Muscle layer of colon (tissue), 2 donors: ENCODE measurements around the gene MAPKAPK5.

Source experiments
- H3K27ac ChIP-seq: one replicate; pipeline ENCODE4 v1.7.0; 2013; ENCODE audit warnings: low read depth, mild to moderate bottlenecking, low read length, moderate library complexity
- H3K27me3 ChIP-seq, 2 donors: one replicate each; pipeline ENCODE4 v1.7.0; 2013; ENCODE audit warnings: low read length in 2 of 2, mild to moderate bottlenecking in 2 of 2; ENCODE audit not compliant: insufficient read depth in 2 of 2, control insufficient read depth in 1 of 2
- H3K36me3 ChIP-seq: one replicate; pipeline ENCODE4 v1.7.0; 2013; ENCODE audit warnings: mild to moderate bottlenecking, low read length; ENCODE audit not compliant: insufficient read depth
- H3K4me1 ChIP-seq: one replicate; pipeline ENCODE4 v1.7.0; 2013; ENCODE audit warnings: mild to moderate bottlenecking, low read length; ENCODE audit not compliant: insufficient read depth
- H3K4me3 ChIP-seq, 2 donors: one replicate each; pipeline ENCODE4 v1.7.0; 2013; ENCODE audit warnings: low read length in 2 of 2, low read depth in 1 of 2, mild to moderate bottlenecking in 1 of 2, moderate library complexity in 1 of 2
- H3K9ac ChIP-seq: one replicate; pipeline ENCODE4 v1.7.0; 2013; ENCODE audit warnings: low read length
- H3K9me3 ChIP-seq: one replicate; pipeline ENCODE4 v1.7.0; 2013; ENCODE audit warnings: mild to moderate bottlenecking, low read length
- donor health status: abdominal sarcoma.
- donor health status: Adenocarcinoma of cecum.

The MAPKAPK5 gene

DNA sequence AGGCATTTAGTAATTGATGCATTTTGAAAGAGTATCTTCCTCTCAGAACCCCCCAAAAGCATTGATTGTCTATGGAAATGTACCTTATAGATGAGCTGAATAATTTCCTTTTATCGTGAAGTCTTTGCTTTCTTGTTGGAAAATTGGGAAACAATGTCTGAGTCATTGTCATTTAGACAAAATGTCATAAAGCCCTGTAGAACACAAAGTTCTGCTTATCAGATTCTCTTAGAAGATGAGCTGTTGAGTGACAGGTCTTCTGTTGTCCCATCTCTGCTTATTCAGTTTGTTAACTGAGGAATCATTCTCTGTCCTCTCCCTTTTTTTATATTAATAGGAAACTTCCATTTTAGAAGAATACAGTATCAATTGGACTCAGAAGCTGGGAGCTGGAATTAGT, 22.9 kb downstream of the MAPKAPK5 start:
- H3K9me3 ChIP-seq: no peaks in the 10 kb centered on the region
- H3K27ac ChIP-seq: no peak overlapping the region
- H3K4me1 ChIP-seq: no peaks in the 10 kb centered on the region
- H3K9ac ChIP-seq: no peak overlapping the region
- no peaks in the 10 kb centered on the region for H3K27me3 ChIP-seq
- H3K4me3 ChIP-seq: no peak overlapping the region
- peaks cover 25% of the 10 kb centered on the region for H3K36me3 ChIP-seq

DNA sequence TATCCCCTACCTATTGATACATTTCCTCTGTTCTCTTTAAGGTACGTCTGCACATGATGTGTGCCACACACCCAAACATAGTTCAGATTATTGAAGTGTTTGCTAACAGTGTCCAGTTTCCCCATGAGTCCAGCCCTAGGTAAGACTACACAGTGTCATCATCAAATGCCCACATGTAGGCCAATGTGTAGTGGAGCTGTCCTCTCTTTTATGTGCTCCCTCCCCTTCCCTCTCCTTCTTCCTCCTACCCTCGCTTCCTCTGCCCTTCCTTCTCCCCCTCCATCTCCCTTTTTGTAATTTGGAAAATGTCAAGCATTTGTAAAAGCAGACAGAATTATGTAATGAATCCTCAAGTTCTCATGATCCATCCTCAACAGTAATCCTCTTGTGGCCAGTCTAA, 25.5 kb downstream of the MAPKAPK5 start:
- Histone ChIP-seq H3K9ac (no peak overlapping the region), H3K4me3 (no peak overlapping the region), H3K36me3 (peaks cover 47% of the 10 kb centered on the region), H3K9me3 (no peaks in the 10 kb centered on the region), H3K27me3 (no peaks in the 10 kb centered on the region), H3K27ac (no peak overlapping the region), H3K4me1 (no peaks in the 10 kb centered on the region)

DNA sequence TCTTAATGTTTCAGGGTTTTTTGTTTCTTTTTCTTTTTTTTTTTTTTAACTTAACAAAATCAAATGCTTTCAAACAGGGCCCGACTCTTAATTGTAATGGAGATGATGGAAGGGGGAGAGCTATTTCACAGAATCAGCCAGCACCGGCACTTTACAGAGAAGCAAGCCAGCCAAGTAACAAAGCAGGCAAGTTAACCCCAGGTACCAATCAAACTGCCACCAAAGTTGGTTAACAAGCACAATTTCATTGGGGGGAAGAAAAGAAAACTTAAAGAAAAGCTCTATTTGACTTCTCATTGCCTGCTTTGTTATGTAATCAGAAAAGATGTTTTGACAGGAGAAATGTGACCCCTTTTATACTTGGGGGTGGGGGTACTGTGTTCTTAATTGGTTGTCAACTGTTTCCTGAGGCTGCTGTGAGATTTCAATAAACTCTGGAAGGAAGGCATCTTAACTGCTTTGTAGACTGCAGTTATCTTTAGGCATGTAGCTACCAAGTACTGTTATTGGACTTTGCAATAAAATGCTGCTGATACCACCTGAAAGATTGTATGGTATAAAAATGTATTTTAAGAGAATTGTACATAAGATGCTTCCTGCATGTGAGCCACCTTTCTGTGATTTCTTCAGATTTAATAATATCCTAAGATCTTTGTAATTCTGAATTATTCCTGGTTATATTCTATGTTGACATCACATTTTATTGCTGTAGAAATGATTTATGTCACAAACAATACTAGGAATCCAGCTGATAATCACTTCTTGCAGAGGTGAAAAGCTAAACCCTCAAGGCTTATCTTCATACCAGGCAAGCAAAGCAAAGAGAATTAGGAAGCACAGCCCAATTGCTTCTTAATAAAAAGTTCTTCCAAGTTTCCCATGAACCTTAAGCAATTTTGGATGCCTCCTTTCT, 26.9 kb downstream of the MAPKAPK5 start:
- no peaks in the 10 kb centered on the region for H3K9me3 ChIP-seq
- no peaks in the 10 kb centered on the region for H3K27me3 ChIP-seq
- peaks cover 48% of the 10 kb centered on the region for H3K36me3 ChIP-seq
- no peak overlapping the region for H3K4me3 ChIP-seq
- no peaks in the 10 kb centered on the region for H3K4me1 ChIP-seq
- H3K9ac ChIP-seq: no peak overlapping the region
- H3K27ac ChIP-seq: no peak overlapping the region

DNA sequence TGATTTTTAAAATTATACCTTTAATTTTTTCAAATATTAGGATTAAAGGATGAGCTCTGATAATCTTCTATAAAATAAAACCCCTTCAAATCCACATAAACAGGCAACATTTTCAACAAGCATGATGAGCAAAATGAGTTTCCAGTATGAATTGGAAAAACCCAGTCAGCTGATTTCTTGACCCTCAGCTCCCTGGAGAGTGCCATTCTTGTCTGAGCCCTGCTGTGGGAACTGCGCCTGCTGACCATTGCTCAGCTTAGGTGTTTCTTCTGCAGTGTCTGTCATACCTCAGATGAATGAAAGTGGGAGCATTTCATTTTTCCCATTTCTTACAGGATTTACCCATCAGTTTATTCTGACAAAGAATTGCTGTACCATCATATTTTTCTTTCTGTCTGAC, 27.6 kb downstream of the MAPKAPK5 start:
- Histone ChIP-seq H3K27me3 (no peaks in the 10 kb centered on the region), H3K9ac (no peak overlapping the region), H3K4me1 (no peaks in the 10 kb centered on the region), H3K27ac (no peak overlapping the region), H3K9me3 (no peaks in the 10 kb centered on the region), H3K4me3 (no peak overlapping the region), H3K36me3 (peaks cover 48% of the 10 kb centered on the region)

DNA sequence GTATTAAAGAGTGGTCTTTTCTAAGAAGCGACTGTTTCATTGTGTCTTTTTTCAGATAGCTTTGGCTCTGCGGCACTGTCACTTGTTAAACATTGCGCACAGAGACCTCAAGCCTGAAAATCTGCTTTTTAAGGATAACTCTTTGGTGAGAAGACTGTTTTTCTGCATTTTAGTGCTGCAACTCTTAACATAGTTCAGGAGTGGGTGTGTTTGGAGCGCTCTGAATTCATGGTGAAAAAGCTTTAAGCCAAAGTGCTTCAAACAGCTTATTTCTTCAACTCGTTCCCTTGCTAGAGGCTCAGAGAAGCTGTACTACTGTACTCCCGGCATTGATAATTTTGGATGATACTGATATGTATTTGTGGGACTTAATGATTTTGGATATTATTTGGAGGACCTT, 28.2 kb downstream of the MAPKAPK5 start:
- Histone ChIP-seq H3K9ac (no peak overlapping the region), H3K4me3 (no peak overlapping the region), H3K27ac (no peak overlapping the region), H3K4me1 (no peaks in the 10 kb centered on the region), H3K36me3 (peaks cover 48% of the 10 kb centered on the region), H3K9me3 (no peaks in the 10 kb centered on the region), H3K27me3 (no peaks in the 10 kb centered on the region)

DNA sequence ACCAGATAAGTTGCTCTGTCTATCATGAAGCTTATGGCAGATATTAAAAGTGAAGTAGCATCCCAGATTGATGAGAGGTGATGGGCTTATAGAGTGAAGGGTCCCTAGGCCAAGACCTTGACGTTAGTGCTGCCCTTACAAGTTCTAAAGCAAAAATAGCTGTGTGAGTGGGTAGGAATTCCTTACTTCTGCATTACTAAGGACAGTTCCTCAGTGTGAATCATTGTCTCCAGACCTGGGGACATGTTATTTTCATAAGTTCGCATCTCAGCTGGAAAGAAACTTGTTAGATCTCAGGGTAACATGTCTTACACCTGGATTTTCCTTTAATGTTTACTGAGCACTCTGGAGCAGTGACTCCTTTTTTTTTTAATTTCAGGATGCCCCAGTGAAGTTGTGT, 28.7 kb downstream of the MAPKAPK5 start:
- no peaks in the 10 kb centered on the region for H3K27me3 ChIP-seq
- H3K27ac ChIP-seq: no peak overlapping the region
- H3K9me3 ChIP-seq: no peaks in the 10 kb centered on the region
- H3K4me3 ChIP-seq: no peak overlapping the region
- peaks cover 48% of the 10 kb centered on the region for H3K36me3 ChIP-seq
- no peak overlapping the region for H3K9ac ChIP-seq
- no peaks in the 10 kb centered on the region for H3K4me1 ChIP-seq

DNA sequence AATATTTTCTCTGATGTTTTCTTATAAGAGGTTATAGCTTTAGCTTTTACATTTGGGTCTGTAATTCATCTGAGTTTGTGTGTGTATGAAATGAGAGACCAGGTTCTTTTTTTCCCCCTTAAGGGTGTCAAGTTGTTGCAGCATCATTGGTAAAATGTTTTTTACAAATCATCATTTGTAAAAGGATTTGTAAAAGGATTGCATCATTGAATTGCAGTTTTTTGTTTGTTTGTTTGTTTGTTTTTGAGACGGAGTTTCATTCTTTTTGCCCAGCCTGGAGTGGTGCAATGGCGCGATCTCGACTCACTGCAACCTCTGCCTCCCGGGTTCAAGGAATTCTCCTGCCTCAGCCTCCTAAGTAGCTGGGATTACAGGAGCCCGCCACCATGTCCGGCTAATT, 31.1 kb downstream of the MAPKAPK5 start:
- Histone ChIP-seq H3K4me1 (no peaks in the 10 kb centered on the region), H3K36me3 (peaks cover 25% of the 10 kb centered on the region), H3K9ac (no peak overlapping the region), H3K4me3 (no peak overlapping the region), H3K27me3 (no peaks in the 10 kb centered on the region), H3K27ac (no peak overlapping the region), H3K9me3 (no peaks in the 10 kb centered on the region)

DNA sequence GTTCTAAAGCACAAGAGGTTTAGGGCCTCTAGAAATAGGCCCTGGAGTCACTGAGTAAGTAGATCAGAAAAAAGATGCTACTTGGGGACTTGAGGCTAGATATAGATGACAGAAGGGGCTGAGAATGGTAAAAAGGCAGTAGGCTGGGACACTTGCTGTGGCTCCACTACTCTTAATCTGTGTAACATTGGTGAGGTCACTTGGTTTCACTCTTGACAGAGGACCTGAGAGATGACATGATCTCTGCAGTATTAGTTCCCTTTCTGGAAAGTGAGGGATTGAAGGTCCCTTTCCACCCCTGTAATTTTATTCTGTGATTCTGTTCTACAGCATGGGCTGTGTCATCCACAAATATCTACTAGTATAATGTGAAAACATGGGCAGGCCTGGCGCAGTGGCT, 39.7 kb downstream of the MAPKAPK5 start:
- Histone ChIP-seq H3K4me3 (no peak overlapping the region), H3K9ac (no peak overlapping the region)

DNA sequence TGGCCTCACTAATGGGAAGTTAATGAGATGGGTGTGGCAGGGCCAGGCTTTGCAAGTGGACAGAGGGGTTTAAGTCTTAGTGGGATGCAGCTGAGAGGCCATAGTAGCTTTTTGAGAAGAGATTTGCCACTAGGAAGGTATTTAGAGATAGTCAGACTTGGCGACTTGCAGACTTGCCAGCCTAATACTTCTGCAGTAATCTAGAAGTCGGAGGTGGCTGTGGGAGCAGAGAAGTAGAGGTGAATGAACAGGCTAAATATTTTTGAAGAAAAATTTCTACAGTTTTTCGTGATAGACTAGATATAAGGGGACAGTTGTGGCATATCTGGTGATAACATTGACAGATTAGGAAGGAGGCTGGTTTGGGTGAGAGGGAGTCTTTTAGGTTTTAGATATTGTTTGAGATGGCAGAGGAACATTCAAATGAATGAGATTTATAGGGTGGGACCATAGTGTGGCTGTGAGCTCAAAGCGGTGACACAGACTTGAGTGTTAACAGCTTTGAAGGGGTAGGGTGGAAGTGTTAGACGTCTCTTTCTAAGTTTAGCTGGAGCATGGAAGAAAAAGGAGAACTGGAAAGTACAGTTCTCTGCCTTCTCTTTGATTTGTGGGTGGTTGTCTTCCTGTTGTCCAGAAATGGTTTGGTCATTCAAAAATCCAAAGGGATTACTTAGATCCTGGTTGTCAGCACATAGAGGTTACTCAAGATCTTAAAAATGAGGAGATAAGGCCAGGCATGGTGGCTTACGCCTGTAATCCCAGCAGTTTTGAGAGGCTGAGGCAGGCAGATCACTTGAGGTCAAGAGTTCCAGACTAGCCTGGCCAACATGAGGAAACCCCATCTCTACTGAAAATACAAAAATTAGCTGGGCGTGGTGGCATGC, 44.9 kb downstream of the MAPKAPK5 start:
- Histone ChIP-seq H3K4me3 (no peak overlapping the region), H3K4me1 (no peaks in the 10 kb centered on the region), H3K9ac (no peak overlapping the region), H3K9me3 (no peaks in the 10 kb centered on the region), H3K27ac (no peak overlapping the region), H3K36me3 (peaks cover 83% of the 10 kb centered on the region), H3K27me3 (no peaks in the 10 kb centered on the region)

More for the DNA sequence above, 39.7 kb downstream of the MAPKAPK5 start:
- Histone ChIP-seq H3K36me3 (peaks cover 52% of the 10 kb centered on the region), H3K27me3 (no peaks in the 10 kb centered on the region), H3K4me1 (no peaks in the 10 kb centered on the region), H3K27ac (no peak overlapping the region), H3K9me3 (no peaks in the 10 kb centered on the region)

GRCh38 chr12:111887926-111888745, 46.1 kb downstream of the MAPKAPK5 start:
- Histone ChIP-seq H3K27me3 (no peaks in the 10 kb centered on the region), H3K9ac (no peak overlapping the region), H3K4me1 (peaks cover under 1% of the 10 kb centered on the region), H3K27ac (no peak overlapping the region), H3K36me3 (peaks cover 77% of the 10 kb centered on the region), H3K4me3 (no peak overlapping the region), H3K9me3 (no peaks in the 10 kb centered on the region)

DNA sequence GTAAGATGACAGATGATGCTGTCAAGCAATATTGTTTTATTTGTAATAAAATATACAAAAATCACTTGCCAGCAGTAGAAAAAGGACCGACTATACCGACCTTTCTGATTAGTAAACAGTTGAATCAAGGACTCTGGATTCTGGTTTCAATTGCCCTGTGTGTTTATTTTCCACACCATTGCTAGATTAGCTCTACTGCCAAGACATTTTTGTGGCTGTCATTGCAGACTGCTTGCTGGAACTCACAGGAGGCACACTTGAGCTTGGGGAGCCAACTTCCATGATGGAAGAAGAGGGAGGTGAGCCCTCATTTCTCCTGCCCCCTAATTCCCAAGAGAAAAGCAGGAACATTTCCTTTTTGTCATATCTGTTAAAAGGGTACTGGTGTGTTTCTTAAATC, 51.3 kb downstream of the MAPKAPK5 start:
- Histone ChIP-seq H3K4me3 (no peak overlapping the region), H3K36me3 (peaks cover 27% of the 10 kb centered on the region), H3K27me3 (no peaks in the 10 kb centered on the region), H3K4me1 (peaks cover 12% of the 10 kb centered on the region), H3K9me3 (no peaks in the 10 kb centered on the region), H3K9ac (no peak overlapping the region), H3K27ac (no peak overlapping the region)
